Activated CD4-positive, alpha-beta T cell treated with anti-CD3 and anti-CD28 coated beads, Interleukin-2, amount 50 U/mL, for 4 hours (primary cell): Measurements from ENCODE around the gene SPX.

Experiments
- DNase-seq, 2 experiments: peaks; one replicate each; pipeline ENCODE4 v3.0.0-alpha.2; 2020

The SPX gene

GRCh38 chr12:21539797-21540196 lies 13.7 kb downstream of the SPX start:
- no peak for DNase-seq

- DNase-seq = no peak
Observed at GRCh38 chr12:21541773-21542172, 15.7 kb downstream of the SPX start.

GRCh38 chr12:21542403-21542802 lies 16.3 kb downstream of the SPX start:
- DNase-seq = no peak

- no peak for DNase-seq
Observed at GRCh38 chr12:21543151-21543550, 17.1 kb downstream of the SPX start.

GRCh38 chr12:21545557-21545956 lies 19.5 kb downstream of the SPX start:
- no peak for DNase-seq

- DNase-seq = no peak
Observed at GRCh38 chr12:21546716-21547115, 20.6 kb downstream of the SPX start.

GRCh38 chr12:21547437-21547836 lies 21.3 kb downstream of the SPX start:
- no peak for DNase-seq

GRCh38 chr12:21551841-21552465 lies 25.9 kb downstream of the SPX start:
- no peak for DNase-seq

- no peak for DNase-seq
Observed at GRCh38 chr12:21552635-21553328, 26.7 kb downstream of the SPX start.

- DNase-seq = no peak
Observed at GRCh38 chr12:21553329-21553675, 27.2 kb downstream of the SPX start.

GRCh38 chr12:21558100-21558679 lies 32.1 kb downstream of the SPX start:
- no peak for DNase-seq

- no peak for DNase-seq
Observed at GRCh38 chr12:21559855-21560569, 33.9 kb downstream of the SPX start.

- DNase-seq = no peak
Observed at GRCh38 chr12:21561158-21561557, 35.1 kb downstream of the SPX start.

GRCh38 chr12:21562859-21563258 lies 36.8 kb downstream of the SPX start:
- no peak for DNase-seq

- DNase-seq = no peak
Observed at GRCh38 chr12:21566223-21566906, 40.3 kb downstream of the SPX start.

- DNase-seq = no peak
Observed at GRCh38 chr12:21566907-21567394, 40.9 kb downstream of the SPX start.

- DNase-seq = no peak
Observed at GRCh38 chr12:21568115-21568514, 42.0 kb downstream of the SPX start.

- DNase-seq = no peak
Observed at GRCh38 chr12:21571046-21571445, 45.0 kb downstream of the SPX start.

- no peak for DNase-seq
Observed at GRCh38 chr12:21573733-21574358, 47.8 kb downstream of the SPX start.

GRCh38 chr12:21576431-21576830 lies 50.3 kb downstream of the SPX start:
- no peak for DNase-seq

- DNase-seq = no peak
Observed at GRCh38 chr12:21577516-21577915, 51.4 kb downstream of the SPX start.

GRCh38 chr12:21580748-21581516 lies 54.8 kb downstream of the SPX start:
- no peak for DNase-seq
